Subcutaneous abdominal adipose tissue (tissue), 5 donors: ENCODE data around the gene BACH1.

Experiments used
- H3K27ac ChIP-seq: one replicate; pipeline ENCODE4 v1.7.0; 2013; ENCODE audit warnings: low read depth, mild to moderate bottlenecking, inconsistent platforms, low read length, moderate library complexity
- H3K27me3 ChIP-seq, 5 donors: one replicate each; pipeline ENCODE4 v1.7.0; 2013; ENCODE audit warnings: low read length in 5 of 5, inconsistent platforms in 1 of 5; ENCODE audit not compliant: control insufficient read depth in 5 of 5, insufficient read depth in 4 of 5
- H3K36me3 ChIP-seq, 5 donors: one replicate each; pipeline ENCODE4 v1.7.0; 2013; ENCODE audit warnings: low read length in 5 of 5; ENCODE audit not compliant: control insufficient read depth in 5 of 5, insufficient read depth in 5 of 5
- H3K4me1 ChIP-seq, 5 donors: one replicate each; pipeline ENCODE4 v1.7.0; 2013; ENCODE audit warnings: low read length in 5 of 5, mild to moderate bottlenecking in 3 of 5, moderate library complexity in 1 of 5; ENCODE audit not compliant: control insufficient read depth in 5 of 5, insufficient read depth in 5 of 5
- H3K4me3 ChIP-seq, 5 donors: one replicate each; pipeline ENCODE4 v1.7.0; 2013; ENCODE audit warnings: low read length in 5 of 5, low read depth in 1 of 5
- H3K9ac ChIP-seq, 5 donors: one replicate each; pipeline ENCODE4 v1.7.0; 2013; ENCODE audit warnings: low read length in 5 of 5, mild to moderate bottlenecking in 4 of 5, moderate library complexity in 3 of 5
- H3K9me3 ChIP-seq, 5 donors: one replicate each; pipeline ENCODE4 v1.7.0; 2013; ENCODE audit warnings: low read length in 5 of 5; ENCODE audit not compliant: control insufficient read depth in 5 of 5
- donor health status: healthy.
- donor health status: healthy.
- donor health status: healthy.
- donor health status: healthy.
- donor health status: healthy.

Gene BACH1

DNA sequence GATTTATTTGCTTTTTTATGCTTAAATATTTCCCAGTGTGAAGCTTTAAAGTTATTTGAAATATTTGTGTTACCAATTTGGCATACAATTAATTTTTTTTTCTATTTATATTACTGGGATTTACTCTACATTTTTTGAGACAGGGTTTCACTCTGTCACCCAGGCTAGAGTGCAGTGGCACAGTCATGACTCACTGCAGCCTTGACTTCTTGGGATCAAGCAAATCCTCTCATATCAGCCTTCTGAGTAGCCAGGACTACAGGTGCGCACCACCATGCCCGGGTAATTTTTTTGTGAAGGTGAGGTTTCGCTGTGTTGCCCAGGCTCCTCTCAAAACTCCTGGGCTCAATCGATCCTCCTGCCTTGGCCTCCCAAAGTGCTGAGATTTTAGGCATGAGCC, 39.5 kb downstream of the BACH1 start:
- Histone ChIP-seq H3K4me1 (peaks cover 2 to 17% (median 8%) of the 10 kb centered on the region in 5 donors), H3K9me3 (no peaks in the 10 kb centered on the region), H3K27ac (no peak overlapping the region), H3K36me3 (peaks cover 0 to 5% (median 0%) of the 10 kb centered on the region in 5 donors), H3K9ac (no peak overlapping the region), H3K4me3 (no peak overlapping the region), H3K27me3 (no peaks in the 10 kb centered on the region)

DNA sequence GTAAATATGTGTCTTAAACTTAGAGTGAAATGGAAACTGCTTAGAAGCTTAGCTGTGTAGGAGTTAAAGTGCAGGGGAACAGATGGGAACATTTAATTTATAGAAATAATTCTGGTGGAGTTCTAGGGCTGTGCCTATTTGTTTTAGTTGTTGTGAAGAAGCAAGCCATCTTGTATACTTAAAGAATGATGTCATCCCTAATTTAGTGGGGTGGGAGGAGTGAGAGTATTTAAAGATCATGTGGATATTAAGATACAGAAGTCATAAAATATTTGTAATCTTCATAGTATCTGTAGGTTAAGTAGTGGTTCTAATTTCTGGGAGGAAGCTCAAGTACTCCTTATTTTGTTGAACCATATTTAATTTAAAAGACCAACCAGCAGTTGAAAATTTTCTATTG, 41.5 kb downstream of the BACH1 start:
- no peak overlapping the region for H3K4me3 ChIP-seq
- H3K36me3 ChIP-seq = peaks cover 0 to 12% (median 3%) of the 10 kb centered on the region in 5 donors
- H3K9me3 ChIP-seq = no peaks in the 10 kb centered on the region
- no peaks in the 10 kb centered on the region for H3K27me3 ChIP-seq
- H3K4me1 ChIP-seq = peaks cover 2 to 20% (median 8%) of the 10 kb centered on the region in 5 donors
- no peak overlapping the region for H3K9ac ChIP-seq
- no peak overlapping the region for H3K27ac ChIP-seq

DNA sequence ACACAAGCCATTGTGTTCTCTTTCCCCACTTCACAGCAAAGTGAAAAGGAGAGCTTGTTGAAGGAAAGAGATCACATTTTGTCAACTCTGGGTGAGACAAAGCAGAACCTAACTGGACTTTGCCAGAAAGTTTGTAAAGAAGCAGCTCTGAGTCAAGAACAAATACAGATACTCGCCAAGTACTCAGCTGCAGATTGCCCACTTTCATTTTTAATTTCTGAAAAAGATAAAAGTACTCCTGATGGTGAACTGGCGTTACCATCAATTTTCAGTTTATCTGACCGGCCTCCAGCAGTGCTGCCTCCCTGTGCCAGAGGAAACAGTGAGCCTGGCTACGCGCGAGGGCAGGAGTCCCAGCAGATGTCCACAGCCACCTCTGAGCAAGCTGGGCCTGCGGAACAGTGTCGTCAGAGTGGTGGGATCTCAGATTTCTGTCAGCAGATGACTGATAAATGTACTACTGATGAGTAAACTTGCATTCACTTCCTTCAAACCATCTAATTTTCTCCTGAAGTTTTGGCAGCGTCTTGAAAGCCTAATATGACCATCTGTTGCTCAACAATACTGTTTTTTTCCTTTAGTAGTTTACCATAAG, 43.7 kb downstream of the BACH1 start:
- Histone ChIP-seq H3K4me1 (peaks cover 2 to 20% (median 15%) of the 10 kb centered on the region in 5 donors), H3K27me3 (no peaks in the 10 kb centered on the region), H3K36me3 (peaks cover 0 to 8% (median 3%) of the 10 kb centered on the region in 5 donors), H3K27ac (peak overlapping the region; percentile 56), H3K9me3 (no peaks in the 10 kb centered on the region), H3K4me3 (peak overlapping the region in 2 of 5 donors; percentile 26 to 27), H3K9ac (peak overlapping the region in 3 of 5 donors; percentile 4 to 31 (median 16))

DNA sequence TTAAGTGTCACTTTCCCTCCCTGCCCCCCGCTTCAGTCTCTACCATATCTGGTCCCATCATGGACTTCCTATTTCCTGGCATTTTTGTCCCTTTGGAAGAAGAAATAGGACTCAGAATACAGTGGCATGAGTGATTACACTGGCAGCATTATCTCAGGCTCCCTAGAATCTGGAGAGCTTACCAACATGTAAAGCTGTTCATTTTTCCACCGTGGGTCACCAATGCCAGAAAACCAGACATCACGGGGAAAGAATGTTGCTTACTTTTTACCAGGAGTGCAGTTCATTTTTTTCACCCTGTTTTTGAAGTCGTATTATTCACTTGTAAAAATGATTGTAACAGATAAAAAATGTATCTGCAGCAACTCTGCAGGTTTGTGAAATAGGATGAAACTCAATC, 44.8 kb downstream of the BACH1 start:
- H3K4me3 ChIP-seq = no peak overlapping the region
- H3K27me3 ChIP-seq = no peaks in the 10 kb centered on the region
- peaks cover 2 to 28% (median 15%) of the 10 kb centered on the region in 5 donors for H3K4me1 ChIP-seq
- H3K27ac ChIP-seq = peak overlapping the region; percentile 56
- H3K9me3 ChIP-seq = no peaks in the 10 kb centered on the region
- H3K36me3 ChIP-seq = peaks cover 0 to 8% (median 3%) of the 10 kb centered on the region in 5 donors
- no peak overlapping the region for H3K9ac ChIP-seq

DNA sequence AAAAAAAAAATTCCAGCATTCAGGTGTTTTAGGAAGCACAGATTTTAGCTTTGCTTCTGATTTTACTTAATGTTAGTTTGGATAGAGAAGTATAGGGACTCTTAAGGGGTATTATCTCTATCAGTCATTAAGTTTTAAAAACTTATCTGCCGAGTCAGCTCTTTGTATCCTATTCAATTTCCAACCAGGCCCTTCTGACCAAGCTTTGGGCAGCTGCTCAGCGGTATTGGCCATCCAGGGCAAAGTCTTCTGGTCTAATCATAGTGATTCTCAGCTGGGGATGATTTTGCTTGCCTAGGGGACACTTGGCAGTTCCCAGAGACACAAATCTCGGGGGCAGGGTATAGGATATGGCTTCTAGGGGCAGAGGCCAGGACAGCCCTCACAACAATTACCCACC, 47.6 kb downstream of the BACH1 start:
- Histone ChIP-seq H3K9me3 (no peaks in the 10 kb centered on the region), H3K4me1 (peaks cover 2 to 29% (median 15%) of the 10 kb centered on the region in 5 donors), H3K9ac (no peak overlapping the region), H3K4me3 (no peak overlapping the region), H3K27me3 (no peaks in the 10 kb centered on the region), H3K36me3 (peaks cover 0 to 8% (median 3%) of the 10 kb centered on the region in 5 donors), H3K27ac (no peak overlapping the region)

DNA sequence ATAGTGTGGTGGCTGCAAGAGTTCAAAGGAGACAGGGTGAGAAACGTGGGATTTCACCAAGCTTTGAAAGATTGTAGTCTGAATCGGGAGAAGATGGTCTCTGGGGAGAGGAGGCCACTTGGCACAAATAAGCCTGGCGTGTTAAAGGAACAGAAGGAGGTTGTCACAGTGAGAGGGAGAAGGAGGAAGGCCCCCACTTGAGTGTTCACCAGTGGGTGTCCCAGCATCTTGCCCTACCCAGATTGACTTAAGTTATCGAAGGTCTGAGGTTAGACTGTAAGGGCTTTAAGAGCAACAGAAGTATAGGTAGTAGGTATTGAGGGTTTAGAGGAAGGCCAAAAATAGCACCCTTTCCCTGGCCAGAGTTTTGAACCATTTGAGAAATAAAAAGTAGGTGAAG, 48.0 kb downstream of the BACH1 start:
- H3K36me3 ChIP-seq = peaks cover 0 to 8% (median 3%) of the 10 kb centered on the region in 5 donors
- no peaks in the 10 kb centered on the region for H3K9me3 ChIP-seq
- peaks cover 2 to 27% (median 15%) of the 10 kb centered on the region in 5 donors for H3K4me1 ChIP-seq
- H3K27ac ChIP-seq = no peak overlapping the region
- H3K4me3 ChIP-seq = no peak overlapping the region
- H3K27me3 ChIP-seq = no peaks in the 10 kb centered on the region
- H3K9ac ChIP-seq = no peak overlapping the region

DNA sequence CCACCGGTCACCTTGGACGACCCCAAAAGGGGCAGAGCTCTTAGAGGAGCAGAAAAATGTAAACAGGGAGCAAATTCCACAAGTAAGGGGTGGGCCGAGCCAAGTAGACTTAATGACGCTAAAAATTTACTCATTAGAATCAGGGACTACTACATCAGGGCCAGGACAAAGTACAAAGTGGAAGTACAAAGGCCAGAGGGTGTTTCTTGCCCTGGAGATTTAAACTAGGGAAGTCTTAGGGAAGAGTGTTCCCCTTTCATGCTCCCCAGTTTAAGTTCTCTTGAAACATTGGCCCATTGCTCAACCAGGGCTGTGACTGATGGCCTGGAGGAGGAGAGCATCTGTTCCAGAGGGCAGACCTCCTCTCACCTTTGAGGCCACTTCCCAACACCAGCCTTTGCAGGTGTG, 48.6 kb downstream of the BACH1 start:
- no peaks in the 10 kb centered on the region for H3K27me3 ChIP-seq
- H3K9me3 ChIP-seq = no peaks in the 10 kb centered on the region
- H3K36me3 ChIP-seq = peaks cover 0 to 9% (median 3%) of the 10 kb centered on the region in 5 donors
- peaks cover 2 to 22% (median 11%) of the 10 kb centered on the region in 5 donors for H3K4me1 ChIP-seq
- H3K9ac ChIP-seq = no peak overlapping the region
- H3K4me3 ChIP-seq = no peak overlapping the region
- no peak overlapping the region for H3K27ac ChIP-seq

DNA sequence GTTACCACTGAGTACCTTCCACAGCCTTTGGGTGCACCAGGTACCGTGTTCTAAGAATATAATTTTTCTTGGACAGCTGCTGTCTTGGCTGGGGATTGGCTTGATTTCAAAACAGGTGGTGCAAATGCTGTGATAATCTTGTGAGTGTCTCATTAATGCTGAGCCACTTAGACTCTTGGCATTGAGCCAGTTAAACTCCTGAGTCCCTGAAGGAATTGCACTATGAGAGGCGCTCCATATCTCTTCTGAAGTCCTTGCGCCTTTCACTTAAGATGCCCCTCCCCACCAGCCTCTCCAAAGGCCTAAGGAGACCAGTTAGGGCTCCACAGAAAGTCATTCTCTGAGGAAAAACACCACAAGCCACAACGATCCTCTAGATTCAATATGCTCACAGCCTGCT, 51.0 kb downstream of the BACH1 start:
- H3K9me3 ChIP-seq = no peaks in the 10 kb centered on the region
- no peak overlapping the region for H3K4me3 ChIP-seq
- H3K36me3 ChIP-seq = peaks cover 0 to 12% (median 0%) of the 10 kb centered on the region in 5 donors
- H3K9ac ChIP-seq = no peak overlapping the region
- H3K4me1 ChIP-seq = peaks cover 0 to 9% (median 7%) of the 10 kb centered on the region in 5 donors
- no peak overlapping the region for H3K27ac ChIP-seq
- no peaks in the 10 kb centered on the region for H3K27me3 ChIP-seq

DNA sequence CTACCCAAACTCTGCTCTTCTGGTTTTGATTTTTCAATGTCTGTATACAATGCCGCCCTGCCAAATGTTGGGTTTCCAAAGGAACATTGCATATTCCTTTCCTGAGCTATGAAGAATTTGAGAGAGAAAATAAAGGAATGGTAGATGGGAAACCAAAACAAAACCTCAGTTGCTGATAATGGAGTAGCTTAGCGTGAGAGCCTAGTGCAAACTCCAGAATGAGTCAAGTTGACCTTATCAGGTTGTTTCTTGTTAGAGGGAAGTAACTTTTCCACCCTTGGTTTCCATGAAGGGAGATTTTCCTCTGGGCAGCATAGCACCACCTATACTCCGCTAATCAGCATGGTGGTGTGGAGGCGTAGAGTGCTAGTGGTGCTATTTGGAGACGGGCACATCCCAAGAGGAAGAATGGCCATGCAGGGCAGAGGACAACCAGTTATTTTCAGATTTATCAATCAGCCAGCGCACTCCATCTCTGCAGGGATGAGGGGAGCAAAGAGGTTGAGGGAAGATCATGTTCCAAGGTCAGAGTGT, 51.6 kb downstream of the BACH1 start:
- Histone ChIP-seq H3K36me3 (peaks cover 0 to 15% (median 0%) of the 10 kb centered on the region in 5 donors), H3K27ac (no peak overlapping the region), H3K27me3 (no peaks in the 10 kb centered on the region), H3K4me3 (no peak overlapping the region), H3K4me1 (peaks cover 0 to 9% (median 7%) of the 10 kb centered on the region in 5 donors), H3K9ac (no peak overlapping the region), H3K9me3 (no peaks in the 10 kb centered on the region)

DNA sequence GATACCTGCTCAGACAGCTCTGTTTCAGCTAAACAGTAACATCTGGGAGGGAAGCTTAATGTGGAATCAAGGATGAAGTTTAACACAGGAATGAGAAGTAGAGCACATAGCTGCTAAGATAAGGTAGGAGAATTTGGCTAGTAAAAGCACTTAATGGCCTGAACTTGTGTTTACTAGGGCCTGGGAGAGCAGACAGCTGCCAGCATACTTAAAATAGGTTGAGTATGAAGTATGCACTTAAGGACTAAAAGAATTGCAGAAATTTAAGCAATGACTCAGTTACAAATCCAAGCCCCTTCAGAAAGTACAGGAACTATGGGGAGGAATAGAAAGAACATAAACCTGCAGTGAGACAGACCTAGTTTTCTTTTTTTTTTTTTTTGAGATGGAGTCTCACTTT, 53.0 kb downstream of the BACH1 start:
- Histone ChIP-seq H3K9me3 (no peaks in the 10 kb centered on the region), H3K27me3 (no peaks in the 10 kb centered on the region), H3K4me1 (peaks cover 0 to 9% (median 6%) of the 10 kb centered on the region in 5 donors), H3K9ac (no peak overlapping the region), H3K36me3 (peaks cover 0 to 15% (median 0%) of the 10 kb centered on the region in 5 donors), H3K4me3 (no peak overlapping the region), H3K27ac (no peak overlapping the region)
